ENCODE data around the gene KCNQ5.

KCNQ5 gene

GRCh38 chr6:72761761-72762160 lies 139.9 kb downstream of the KCNQ5 start:
- Histone ChIP-seq H3K4me3 (ENCODE audit: low read length) (no peak overlapping the region), H3K27me3 (ENCODE audit: control insufficient read depth, insufficient read depth, low read length) (no peaks in the 10 kb centered on the region), H3K4me1 (ENCODE audit: control insufficient read depth, insufficient read depth, low read length) (no peaks in the 10 kb centered on the region), H3K27ac (ENCODE audit: low read length) (no peak overlapping the region), H3K36me3 (ENCODE audit: control insufficient read depth, insufficient read depth, low read length) (no peaks in the 10 kb centered on the region), H3K9me3 (ENCODE audit: control insufficient read depth, insufficient read depth, low read length) (no peaks in the 10 kb centered on the region)
- WGBS (ENCODE audit: insufficient coverage, insufficient read length), result no CpG with 5 or more reads among the region's 5 CpGs
- no peak for DNase-seq (ENCODE audit: low read depth, low spot score)

- DNase-seq (ENCODE audit: low read depth, low spot score), result no peak
- WGBS (ENCODE audit: insufficient coverage, insufficient read length), result no CpG with 5 or more reads among the region's 1 CpG
- no peak overlapping the region for H3K27ac ChIP-seq (ENCODE audit: low read length)
Measured at GRCh38 chr6:72769459-72770125, 147.7 kb downstream of the KCNQ5 start.

GRCh38 chr6:72770959-72771358 lies 149.1 kb downstream of the KCNQ5 start:
- Histone ChIP-seq H3K27me3 (ENCODE audit: control insufficient read depth, insufficient read depth, low read length) (no peaks in the 10 kb centered on the region), H3K36me3 (ENCODE audit: control insufficient read depth, insufficient read depth, low read length) (no peaks in the 10 kb centered on the region), H3K4me3 (ENCODE audit: low read length) (no peak overlapping the region), H3K27ac (ENCODE audit: low read length) (no peak overlapping the region), H3K9me3 (ENCODE audit: control insufficient read depth, insufficient read depth, low read length) (no peaks in the 10 kb centered on the region), H3K4me1 (ENCODE audit: control insufficient read depth, insufficient read depth, low read length) (no peaks in the 10 kb centered on the region)
- DNase-seq (ENCODE audit: low read depth, low spot score), result no peak
- no CpG with 5 or more reads among the region's 3 CpGs for WGBS (ENCODE audit: insufficient coverage, insufficient read length)

More at GRCh38 chr6:72769459-72770125, 147.7 kb downstream of the KCNQ5 start:
- no peaks in the 10 kb centered on the region for H3K9me3 ChIP-seq (ENCODE audit: control insufficient read depth, insufficient read depth, low read length)
- H3K36me3 ChIP-seq (ENCODE audit: control insufficient read depth, insufficient read depth, low read length), result no peaks in the 10 kb centered on the region
- no peaks in the 10 kb centered on the region for H3K27me3 ChIP-seq (ENCODE audit: control insufficient read depth, insufficient read depth, low read length)
- H3K4me3 ChIP-seq (ENCODE audit: low read length), result no peak overlapping the region
- no peaks in the 10 kb centered on the region for H3K4me1 ChIP-seq (ENCODE audit: control insufficient read depth, insufficient read depth, low read length)

GRCh38 chr6:72776456-72776855 lies 154.6 kb downstream of the KCNQ5 start:
- Histone ChIP-seq H3K9me3 (ENCODE audit: control insufficient read depth, insufficient read depth, low read length) (no peaks in the 10 kb centered on the region), H3K27me3 (ENCODE audit: control insufficient read depth, insufficient read depth, low read length) (no peaks in the 10 kb centered on the region), H3K4me3 (ENCODE audit: low read length) (no peak overlapping the region), H3K4me1 (ENCODE audit: control insufficient read depth, insufficient read depth, low read length) (no peaks in the 10 kb centered on the region), H3K27ac (ENCODE audit: low read length) (no peak overlapping the region), H3K36me3 (ENCODE audit: control insufficient read depth, insufficient read depth, low read length) (no peaks in the 10 kb centered on the region)
- no CpG with 5 or more reads among the region's 1 CpG for WGBS (ENCODE audit: insufficient coverage, insufficient read length)
- no peak for DNase-seq (ENCODE audit: low read depth, low spot score)

GRCh38 chr6:72781624-72782023 lies 159.8 kb downstream of the KCNQ5 start:
- no peak for DNase-seq (ENCODE audit: low read depth, low spot score)
- H3K4me3 ChIP-seq (ENCODE audit: low read length), result no peak overlapping the region
- no peaks in the 10 kb centered on the region for H3K27me3 ChIP-seq (ENCODE audit: control insufficient read depth, insufficient read depth, low read length)
- no peaks in the 10 kb centered on the region for H3K9me3 ChIP-seq (ENCODE audit: control insufficient read depth, insufficient read depth, low read length)
- H3K27ac ChIP-seq (ENCODE audit: low read length), result no peak overlapping the region
- H3K4me1 ChIP-seq (ENCODE audit: control insufficient read depth, insufficient read depth, low read length), result no peaks in the 10 kb centered on the region
- H3K36me3 ChIP-seq (ENCODE audit: control insufficient read depth, insufficient read depth, low read length), result no peaks in the 10 kb centered on the region

GRCh38 chr6:72783035-72783434 lies 161.2 kb downstream of the KCNQ5 start:
- H3K9me3 ChIP-seq (ENCODE audit: control insufficient read depth, insufficient read depth, low read length), result no peaks in the 10 kb centered on the region
- H3K27ac ChIP-seq (ENCODE audit: low read length), result no peak overlapping the region
- DNase-seq (ENCODE audit: low read depth, low spot score), result no peak
- H3K4me3 ChIP-seq (ENCODE audit: low read length), result no peak overlapping the region
- no peaks in the 10 kb centered on the region for H3K27me3 ChIP-seq (ENCODE audit: control insufficient read depth, insufficient read depth, low read length)
- no peaks in the 10 kb centered on the region for H3K36me3 ChIP-seq (ENCODE audit: control insufficient read depth, insufficient read depth, low read length)
- WGBS (ENCODE audit: insufficient coverage, insufficient read length), result no CpG with 5 or more reads among the region's 2 CpGs
- no peaks in the 10 kb centered on the region for H3K4me1 ChIP-seq (ENCODE audit: control insufficient read depth, insufficient read depth, low read length)

- no peak overlapping the region for H3K27ac ChIP-seq (ENCODE audit: low read length)
- H3K4me3 ChIP-seq (ENCODE audit: low read length), result no peak overlapping the region
- no peaks in the 10 kb centered on the region for H3K27me3 ChIP-seq (ENCODE audit: control insufficient read depth, insufficient read depth, low read length)
- no peaks in the 10 kb centered on the region for H3K9me3 ChIP-seq (ENCODE audit: control insufficient read depth, insufficient read depth, low read length)
- H3K4me1 ChIP-seq (ENCODE audit: control insufficient read depth, insufficient read depth, low read length), result no peaks in the 10 kb centered on the region
- DNase-seq (ENCODE audit: low read depth, low spot score), result no peak
- WGBS (ENCODE audit: insufficient coverage, insufficient read length), result no CpG with 5 or more reads among the region's 1 CpG
- no peaks in the 10 kb centered on the region for H3K36me3 ChIP-seq (ENCODE audit: control insufficient read depth, insufficient read depth, low read length)
Measured at GRCh38 chr6:72783666-72784065, 161.8 kb downstream of the KCNQ5 start.

GRCh38 chr6:72784071-72784470 lies 162.2 kb downstream of the KCNQ5 start:
- WGBS (ENCODE audit: insufficient coverage, insufficient read length), result no CpG with 5 or more reads among the region's 3 CpGs
- H3K4me1 ChIP-seq (ENCODE audit: control insufficient read depth, insufficient read depth, low read length), result no peaks in the 10 kb centered on the region
- no peaks in the 10 kb centered on the region for H3K27me3 ChIP-seq (ENCODE audit: control insufficient read depth, insufficient read depth, low read length)
- no peak for DNase-seq (ENCODE audit: low read depth, low spot score)
- H3K36me3 ChIP-seq (ENCODE audit: control insufficient read depth, insufficient read depth, low read length), result no peaks in the 10 kb centered on the region
- H3K4me3 ChIP-seq (ENCODE audit: low read length), result no peak overlapping the region
- no peaks in the 10 kb centered on the region for H3K9me3 ChIP-seq (ENCODE audit: control insufficient read depth, insufficient read depth, low read length)
- H3K27ac ChIP-seq (ENCODE audit: low read length), result no peak overlapping the region

GRCh38 chr6:72784581-72784980 lies 162.7 kb downstream of the KCNQ5 start:
- Histone ChIP-seq H3K4me1 (ENCODE audit: control insufficient read depth, insufficient read depth, low read length) (no peaks in the 10 kb centered on the region), H3K27me3 (ENCODE audit: control insufficient read depth, insufficient read depth, low read length) (no peaks in the 10 kb centered on the region), H3K27ac (ENCODE audit: low read length) (no peak overlapping the region), H3K9me3 (ENCODE audit: control insufficient read depth, insufficient read depth, low read length) (no peaks in the 10 kb centered on the region), H3K4me3 (ENCODE audit: low read length) (no peak overlapping the region), H3K36me3 (ENCODE audit: control insufficient read depth, insufficient read depth, low read length) (no peaks in the 10 kb centered on the region)
- no peak for DNase-seq (ENCODE audit: low read depth, low spot score)
- WGBS (ENCODE audit: insufficient coverage, insufficient read length), result no CpG with 5 or more reads among the region's 3 CpGs

GRCh38 chr6:72787391-72788031 lies 165.6 kb downstream of the KCNQ5 start:
- WGBS (ENCODE audit: insufficient coverage, insufficient read length), result no CpG with 5 or more reads among the region's 2 CpGs
- Histone ChIP-seq H3K4me3 (ENCODE audit: low read length) (no peak overlapping the region), H3K27ac (ENCODE audit: low read length) (no peak overlapping the region), H3K9me3 (ENCODE audit: control insufficient read depth, insufficient read depth, low read length) (no peaks in the 10 kb centered on the region), H3K36me3 (ENCODE audit: control insufficient read depth, insufficient read depth, low read length) (no peaks in the 10 kb centered on the region), H3K4me1 (ENCODE audit: control insufficient read depth, insufficient read depth, low read length) (no peaks in the 10 kb centered on the region), H3K27me3 (ENCODE audit: control insufficient read depth, insufficient read depth, low read length) (no peaks in the 10 kb centered on the region)
- peak; percentile 1 for DNase-seq (ENCODE audit: low read depth, low spot score)

- Histone ChIP-seq H3K4me1 (ENCODE audit: control insufficient read depth, insufficient read depth, low read length) (no peaks in the 10 kb centered on the region), H3K27ac (ENCODE audit: low read length) (no peak overlapping the region), H3K36me3 (ENCODE audit: control insufficient read depth, insufficient read depth, low read length) (no peaks in the 10 kb centered on the region), H3K9me3 (ENCODE audit: control insufficient read depth, insufficient read depth, low read length) (no peaks in the 10 kb centered on the region), H3K27me3 (ENCODE audit: control insufficient read depth, insufficient read depth, low read length) (no peaks in the 10 kb centered on the region), H3K4me3 (ENCODE audit: low read length) (no peak overlapping the region)
- WGBS (ENCODE audit: insufficient coverage, insufficient read length), result no CpG with 5 or more reads among the region's 1 CpG
- DNase-seq (ENCODE audit: low read depth, low spot score), result no peak
Measured at GRCh38 chr6:72788188-72788587, 166.3 kb downstream of the KCNQ5 start.

All from iPS DF 6.9 (cell line).